Naive thymus-derived CD4-positive, alpha-beta T cell (primary cell): ENCODE data around the gene RBBP8NL. TPM values are rescaled to one million over a fixed set of nuclear protein-coding genes. Genes with fewer than 3 reads are reported as not detected.

Source experiments
- ATAC-seq: fragments of 150-1000 bp; cut with Tn5 transposase; 2 replicates; pipeline ENCODE4 v1.10.0; 2021; ENCODE audit warnings: mild to moderate bottlenecking, moderate library complexity
- CTCF ChIA-PET: fragments of 350-600 bp; sonication (Branson Sonifier 250); formaldehyde crosslinking; loops from one replicate; lab custom pipeline; 2021; ENCODE audit warnings: antibody characterized with exemption; lab: Charles Lee
- POLR2A ChIA-PET: fragments of 350-600 bp; sonication (Branson Sonifier 250); formaldehyde crosslinking; loops from one replicate; lab custom pipeline; 2021; ENCODE audit warnings: antibody characterized with exemption, inconsistent platforms; lab: Charles Lee
- DNase-seq, 9 donors: peaks; one replicate each; pipeline versions ENCODE4 v3.0.0 to v3.0.0-alpha.2; 2020 to 2022; ENCODE audit warnings: mixed read lengths in 1 of 9
- H3K27ac ChIP-seq: one replicate; pipeline ENCODE4 v1.7.0; 2013; ENCODE audit warnings: mild to moderate bottlenecking, low read depth, low read length, moderate library complexity
- H3K27me3 ChIP-seq, 2 donors: one replicate each; pipeline ENCODE4 v1.7.0; 2013; ENCODE audit warnings: low read length in 2 of 2, mild to moderate bottlenecking in 2 of 2, moderate library complexity in 2 of 2; ENCODE audit not compliant: control insufficient read depth in 2 of 2, insufficient read depth in 2 of 2
- H3K36me3 ChIP-seq, 3 experiments: 1 replicate in 2 of 3; 2 replicates in 1 of 3; pipeline ENCODE4 v1.7.0; 2013; ENCODE audit warnings: low read length in 3 of 3, mild to moderate bottlenecking in 3 of 3, moderate library complexity in 1 of 3; ENCODE audit not compliant: insufficient read depth in 3 of 3, control insufficient read depth in 2 of 3
- H3K4me1 ChIP-seq, 2 donors: one replicate each; pipeline ENCODE4 v1.7.0; 2013; ENCODE audit warnings: low read length in 2 of 2, mild to moderate bottlenecking in 2 of 2, moderate library complexity in 1 of 2; ENCODE audit not compliant: control insufficient read depth in 2 of 2, insufficient read depth in 2 of 2
- H3K4me3 ChIP-seq: 2 replicates; pipeline ENCODE4 v1.7.0; 2013; ENCODE audit warnings: mild to moderate bottlenecking, low read length
- H3K9me3 ChIP-seq, 3 experiments: 1 replicate in 2 of 3; 2 replicates in 1 of 3; pipeline ENCODE4 v1.7.0; 2013; ENCODE audit warnings: low read length in 3 of 3; ENCODE audit not compliant: control insufficient read depth in 2 of 3
- H3K27ac Mint-ChIP-seq, 9 donors: one replicate each; pipeline ENCODE4 v1.8.0; 2020 to 2022; ENCODE audit warnings: mixed read lengths in 9 of 9, mild to moderate bottlenecking in 8 of 9, moderate library complexity in 5 of 9, inconsistent platforms in 2 of 9
- H3K27me3 Mint-ChIP-seq, 5 donors: one replicate each; pipeline ENCODE4 v1.8.0; 2021 to 2022; ENCODE audit warnings: mixed read lengths in 5 of 5, mild to moderate bottlenecking in 1 of 5
- H3K36me3 Mint-ChIP-seq, 5 donors: one replicate each; pipeline ENCODE4 v1.8.0; 2020 to 2022; ENCODE audit warnings: mixed read lengths in 5 of 5, mild to moderate bottlenecking in 3 of 5, inconsistent platforms in 1 of 5
- H3K4me1 Mint-ChIP-seq, 7 donors: one replicate each; pipeline ENCODE4 v1.8.0; 2020 to 2022; ENCODE audit warnings: mixed read lengths in 7 of 7, mild to moderate bottlenecking in 3 of 7, inconsistent platforms in 1 of 7
- H3K4me3 Mint-ChIP-seq, 10 donors: one replicate each; pipeline ENCODE4 v1.8.0; 2020 to 2022; ENCODE audit warnings: mild to moderate bottlenecking in 10 of 10, mixed read lengths in 10 of 10, moderate library complexity in 6 of 10, inconsistent platforms in 2 of 10
- H3K9me3 Mint-ChIP-seq, 11 donors: one replicate each; pipeline ENCODE4 v1.8.0; 2020 to 2022; ENCODE audit warnings: mixed read lengths in 11 of 11, mild to moderate bottlenecking in 4 of 11, inconsistent platforms in 1 of 11, moderate library complexity in 1 of 11
- intact Hi-C, 2 donors: fragments of 100-400 bp; cut with micrococcal nuclease; formaldehyde crosslinking; loops; one replicate each; pipeline ENCODE4 v1.15.1; 2023
- polyA plus RNA-seq, 2 donors: library from polyadenylated mRNA; unstranded; fragments of 300-500 nt; fragmentation: Illumina TruSeq; gene quantifications; one replicate each; pipeline ENCODE4 v1.2.3, GENCODE V29; 2021
- total RNA-seq, 6 experiments: library from RNA in 5 of 6; stranded (reverse) in 5 of 6; gene quantifications; 1 replicate in 5 of 6; 2 replicates in 1 of 6; pipeline ENCODE4 v1.2.3 and lab custom pipeline; 2021 to 2026

Gene RBBP8NL
- total and polyA plus RNA-seq, 7 experiments from 2014 or later, result not detected

DNA sequence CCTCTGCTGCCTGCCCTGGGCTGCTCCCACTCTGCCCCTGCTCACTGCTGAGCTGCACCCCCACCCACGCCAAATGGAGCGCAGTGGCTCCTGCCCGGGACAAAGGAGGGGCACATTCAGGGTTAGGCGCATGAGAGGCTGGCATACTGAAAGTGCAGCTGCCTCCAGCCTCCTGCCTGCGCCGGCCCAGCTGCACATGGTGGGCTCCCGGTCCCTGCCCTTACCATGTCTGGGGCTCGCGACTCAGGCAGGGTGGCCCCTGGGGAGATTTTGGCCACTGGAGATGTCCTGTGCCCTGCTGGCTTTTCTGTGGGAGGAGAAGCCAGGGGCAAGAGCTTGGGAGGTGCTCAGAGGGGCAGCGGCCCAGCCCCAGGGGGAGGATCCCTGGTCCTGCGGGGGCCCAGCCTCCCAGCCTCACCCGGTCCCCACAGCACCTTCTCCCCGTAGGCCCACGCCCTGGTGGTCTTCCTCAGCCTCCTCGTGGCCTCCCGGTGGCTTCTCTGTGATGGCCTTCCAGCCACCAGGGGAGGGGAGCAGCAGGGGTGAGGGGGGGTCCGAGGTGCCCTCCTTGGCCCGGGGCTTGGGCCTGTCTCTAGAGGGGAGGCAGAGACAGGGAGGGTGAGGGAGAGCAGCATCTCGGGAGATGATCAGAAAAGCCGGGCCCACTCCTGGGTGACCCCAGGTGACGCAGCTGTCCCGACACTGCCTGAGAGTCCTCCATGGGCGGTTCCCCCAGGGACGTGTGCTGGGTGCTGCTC lies 11.8 kb downstream of the RBBP8NL start:
- no peak overlapping the region for H3K27ac Mint-ChIP-seq
- no peaks in the 10 kb centered on the region for H3K4me1 ChIP-seq
- no peaks in the 10 kb centered on the region for H3K9me3 ChIP-seq
- ATAC-seq (no peak), DNase-seq (no peak)
- ChIA-PET CTCF (no interaction called here), POLR2A (interaction anchor here (1.1 kb wide), 1 partner anchor 28 kb away, joined by 3 read pairs; the partner anchor contains the start of gene RPS21)
- H3K36me3 ChIP-seq, result no peaks in the 10 kb centered on the region
- H3K27me3 ChIP-seq, result no peaks in the 10 kb centered on the region
- H3K4me1 Mint-ChIP-seq, result no peaks in the 10 kb centered on the region
- H3K9me3 Mint-ChIP-seq, result no peaks in the 10 kb centered on the region
- H3K27ac ChIP-seq, result no peak overlapping the region
- H3K27me3 Mint-ChIP-seq, result peaks cover 0 to 4% (median 0%) of the 10 kb centered on the region in 5 donors
- intact Hi-C loops, result no loop called here
- H3K36me3 Mint-ChIP-seq, result no peaks in the 10 kb centered on the region
- no peak overlapping the region for H3K4me3 Mint-ChIP-seq
- no peak overlapping the region for H3K4me3 ChIP-seq

DNA sequence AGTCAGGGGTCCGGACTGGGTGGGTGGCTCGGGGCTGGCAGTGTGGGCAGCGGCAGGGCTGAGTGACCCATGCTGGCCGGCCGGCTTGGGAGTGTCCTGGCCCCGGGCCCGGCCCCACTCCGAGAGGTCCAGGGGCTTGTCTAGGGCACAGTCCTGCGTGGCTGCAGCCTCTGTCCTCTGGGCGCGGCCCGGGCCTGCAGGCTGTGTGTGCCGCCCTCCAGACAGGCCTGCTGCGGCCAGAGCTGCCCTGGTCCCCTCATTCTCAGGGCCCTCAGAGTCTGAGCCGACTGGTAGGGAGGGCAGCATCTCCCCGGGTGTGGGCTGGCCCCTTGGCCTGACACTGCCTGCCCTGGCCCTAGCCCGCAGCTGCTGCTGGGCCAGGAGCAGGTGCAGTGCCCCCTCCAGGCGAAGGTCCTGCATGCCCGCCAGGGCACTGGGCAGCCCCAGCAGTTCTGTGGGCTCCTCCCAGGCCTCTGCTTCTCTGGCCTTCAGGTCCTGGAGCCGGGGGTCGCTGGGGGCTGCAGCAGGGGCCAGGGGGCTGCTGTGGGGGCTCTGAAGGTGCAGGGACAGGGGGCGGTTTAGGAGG lies 13.3 kb downstream of the RBBP8NL start:
- Histone ChIP-seq H3K36me3 (no peaks in the 10 kb centered on the region), H3K27ac (no peak overlapping the region), H3K9me3 (no peaks in the 10 kb centered on the region), H3K27me3 (no peaks in the 10 kb centered on the region), H3K4me3 (no peak overlapping the region), H3K4me1 (no peaks in the 10 kb centered on the region)
- Mint-ChIP-seq H3K36me3 (no peaks in the 10 kb centered on the region), H3K27me3 (peaks cover 0 to 3% (median 0%) of the 10 kb centered on the region in 5 donors), H3K4me1 (peaks cover 0 to 8% (median 3%) of the 10 kb centered on the region in 7 donors), H3K27ac (no peak overlapping the region), H3K4me3 (no peak overlapping the region), H3K9me3 (no peaks in the 10 kb centered on the region)
- no peak for DNase-seq
- intact Hi-C loops, result no loop called here
- ChIA-PET POLR2A (no interaction called here), CTCF (no interaction called here)
- no peak for ATAC-seq

GRCh38 chr20:62413025-62413570 lies 14.2 kb downstream of the RBBP8NL start:
- Mint-ChIP-seq H3K4me1 (peaks cover 0 to 8% (median 6%) of the 10 kb centered on the region in 7 donors), H3K36me3 (no peaks in the 10 kb centered on the region), H3K4me3 (no peak overlapping the region), H3K27ac (no peak overlapping the region), H3K9me3 (no peaks in the 10 kb centered on the region), H3K27me3 (peaks cover 0 to 3% (median 0%) of the 10 kb centered on the region in 5 donors)
- Histone ChIP-seq H3K27ac (no peak overlapping the region), H3K27me3 (no peaks in the 10 kb centered on the region), H3K36me3 (no peaks in the 10 kb centered on the region), H3K4me1 (no peaks in the 10 kb centered on the region), H3K4me3 (no peak overlapping the region), H3K9me3 (no peaks in the 10 kb centered on the region)
- ATAC-seq (no peak), DNase-seq (no peak)
- intact Hi-C loops, result no loop called here
- ChIA-PET CTCF (no interaction called here), POLR2A (no interaction called here)

DNA sequence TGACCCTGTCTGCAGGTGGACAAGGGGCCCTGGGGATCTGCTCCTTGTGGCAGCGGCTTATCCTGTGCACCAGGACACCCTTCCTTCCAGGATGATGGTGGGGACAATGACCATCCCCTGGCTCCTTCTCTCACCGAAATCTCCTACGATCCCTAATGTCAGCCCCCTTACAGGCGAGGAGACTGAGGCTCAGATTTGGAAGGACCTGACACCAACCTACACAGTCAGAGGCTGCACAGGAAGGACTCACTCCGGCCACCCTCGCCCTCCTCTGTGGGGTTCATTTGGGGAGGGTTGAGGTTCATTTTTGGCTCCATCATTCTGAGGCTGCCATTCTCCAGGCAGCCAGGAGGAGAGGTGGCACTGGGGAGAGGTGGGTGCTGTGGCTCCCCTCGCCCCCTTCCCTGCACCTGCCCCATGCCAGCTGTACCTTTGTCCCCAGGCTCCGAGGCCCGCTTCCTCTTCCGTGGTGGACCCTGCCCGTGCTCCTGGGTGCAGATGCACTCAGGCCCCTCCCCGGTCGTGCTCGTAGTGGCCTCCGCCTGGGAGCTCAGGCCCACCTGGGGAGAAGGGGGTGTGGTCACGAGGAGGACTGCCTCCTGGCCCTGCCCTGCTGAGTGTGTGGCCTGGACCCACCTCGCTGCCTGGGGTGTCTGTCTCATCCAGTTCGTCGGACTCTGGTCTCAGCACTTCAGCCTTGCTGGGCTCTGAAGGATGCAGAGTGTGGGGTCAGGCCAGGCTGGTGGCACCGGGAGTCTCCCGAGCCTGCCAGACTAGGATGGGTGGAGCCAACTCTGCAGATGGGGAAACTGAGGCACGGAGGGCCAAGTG lies 14.9 kb downstream of the RBBP8NL start:
- intact Hi-C loops, result no loop called here
- Histone ChIP-seq H3K4me1 (peaks cover 6% of the 10 kb centered on the region in 2 donors), H3K36me3 (no peaks in the 10 kb centered on the region), H3K9me3 (no peaks in the 10 kb centered on the region), H3K4me3 (no peak overlapping the region), H3K27me3 (no peaks in the 10 kb centered on the region), H3K27ac (no peak overlapping the region)
- H3K4me3 Mint-ChIP-seq, result no peak overlapping the region
- DNase-seq (no peak), ATAC-seq (no peak)
- H3K27me3 Mint-ChIP-seq, result peaks cover 0 to 3% (median 0%) of the 10 kb centered on the region in 5 donors
- ChIA-PET CTCF (no interaction called here), POLR2A (no interaction called here)
- H3K4me1 Mint-ChIP-seq, result peaks cover 0 to 8% (median 6%) of the 10 kb centered on the region in 7 donors
- H3K27ac Mint-ChIP-seq, result no peak overlapping the region
- no peaks in the 10 kb centered on the region for H3K36me3 Mint-ChIP-seq
- H3K9me3 Mint-ChIP-seq, result no peaks in the 10 kb centered on the region

- Histone ChIP-seq H3K4me3 (no peak overlapping the region), H3K4me1 (peaks cover 6 to 8% of the 10 kb centered on the region in 2 donors), H3K27me3 (no peaks in the 10 kb centered on the region), H3K36me3 (no peaks in the 10 kb centered on the region), H3K9me3 (no peaks in the 10 kb centered on the region), H3K27ac (no peak overlapping the region)
- intact Hi-C loops, result loop anchor here in 1 of 2 donors (2.0 kb wide), 1 partner anchor 205 kb away; no protein-coding TSS in a partner anchor
- ATAC-seq, result no peak
- POLR2A ChIA-PET, result interaction anchor here (0.6 kb wide), 1 partner anchor 10 kb away, joined by 3 read pairs; no protein-coding TSS in a partner anchor
- no peak overlapping the region for H3K27ac Mint-ChIP-seq
- DNase-seq, result no peak
- no peaks in the 10 kb centered on the region for H3K36me3 Mint-ChIP-seq
- peaks cover 0 to 8% (median 6%) of the 10 kb centered on the region in 7 donors for H3K4me1 Mint-ChIP-seq
- H3K27me3 Mint-ChIP-seq, result peaks cover 0 to 3% (median 0%) of the 10 kb centered on the region in 5 donors
- CTCF ChIA-PET, result no interaction called here
- no peaks in the 10 kb centered on the region for H3K9me3 Mint-ChIP-seq
- H3K4me3 Mint-ChIP-seq, result no peak overlapping the region
These were observed 15.7 kb downstream of the RBBP8NL start for GRCh38 chr20:62411479-62412193.
